ENCODE data around the gene ERFE. TPM values are rescaled to one million over a fixed set of nuclear protein-coding genes. Genes with fewer than 3 reads are reported as not detected.
"Not testable (repeated sequence)": the region's sequence is repeated elsewhere in the genome, so short reads cannot be mapped to it uniquely, and the experiment has no call there.

ERFE gene
- total and polyA plus RNA-seq, 2 donors = 0.38 to 0.96 TPM

DNA sequence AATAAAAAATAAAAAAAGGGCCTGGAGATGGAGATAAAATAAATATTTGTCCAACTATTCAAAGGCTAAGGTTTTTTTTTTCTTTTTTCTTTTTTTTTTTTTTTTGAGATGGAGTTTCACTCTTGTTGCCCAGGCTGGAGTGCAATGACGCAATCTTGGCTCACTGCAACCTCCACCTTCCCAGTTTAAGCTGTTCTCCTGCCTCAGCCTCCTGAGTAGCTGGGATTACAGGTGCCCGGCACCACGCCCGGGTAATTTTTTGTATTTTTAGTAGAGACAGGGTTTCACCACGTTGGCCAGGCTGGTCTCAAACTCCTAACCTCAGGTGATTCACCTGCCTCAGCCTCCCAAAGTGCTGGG, 12.3 kb downstream of the ERFE start:
- H3K4me1 ChIP-seq (ENCODE audit: control insufficient read depth in 2 of 2, insufficient read depth in 2 of 2, low read length in 2 of 2); H3K4me3 ChIP-seq (ENCODE audit: low read length in 2 of 2); DNase-seq (ENCODE audit: low read depth in 6 of 9, low spot score in 9 of 9); H3K27ac ChIP-seq (ENCODE audit: low read depth in 1 of 2, low read length in 1 of 2); H3K27me3 ChIP-seq (ENCODE audit: control insufficient read depth in 2 of 2, insufficient read depth in 1 of 2, low read length in 1 of 2); H3K9me3 ChIP-seq (ENCODE audit: control insufficient read depth in 2 of 2, insufficient read depth in 1 of 2, low read length in 1 of 2): not testable (repeated sequence)
- H3K36me3 ChIP-seq (ENCODE audit: control insufficient read depth in 2 of 2, insufficient read depth in 2 of 2, low read length in 1 of 2) = peaks cover 71 to 82% of the 10 kb centered on the region in 2 donors
- WGBS = 97% methylated on average over 5 of the region's 5 CpGs

DNA sequence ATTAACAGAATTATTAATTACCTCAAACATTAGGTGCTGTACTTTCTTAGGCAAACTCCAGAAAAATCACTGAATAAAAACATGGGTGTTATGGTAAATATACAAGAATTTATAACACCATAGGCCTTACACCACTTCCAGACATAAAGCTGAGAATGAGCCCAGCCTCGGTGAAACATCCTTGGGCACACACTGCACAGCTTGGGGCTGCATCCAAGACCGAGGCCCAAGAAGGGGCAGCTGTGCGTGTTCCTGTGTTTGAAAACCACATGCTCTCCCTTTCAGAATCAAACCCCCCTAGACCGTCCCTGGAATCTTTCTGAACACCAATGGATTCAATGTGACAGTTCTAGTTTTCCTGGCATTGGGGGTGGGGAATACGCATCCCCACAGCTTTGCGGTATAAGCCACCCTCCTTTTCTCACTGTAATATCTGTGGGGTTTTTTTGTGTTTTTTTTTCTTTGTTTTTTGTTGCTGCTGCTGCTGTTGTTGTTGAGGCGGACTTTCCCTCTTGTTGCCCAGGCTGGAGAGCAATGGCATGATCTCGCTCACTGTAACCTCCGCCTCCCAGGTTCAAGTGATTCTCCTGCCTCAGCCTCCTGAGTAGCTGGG, 12.9 kb downstream of the ERFE start:
- no peak for DNase-seq (ENCODE audit: low read depth in 6 of 9, low spot score in 9 of 9)

DNA sequence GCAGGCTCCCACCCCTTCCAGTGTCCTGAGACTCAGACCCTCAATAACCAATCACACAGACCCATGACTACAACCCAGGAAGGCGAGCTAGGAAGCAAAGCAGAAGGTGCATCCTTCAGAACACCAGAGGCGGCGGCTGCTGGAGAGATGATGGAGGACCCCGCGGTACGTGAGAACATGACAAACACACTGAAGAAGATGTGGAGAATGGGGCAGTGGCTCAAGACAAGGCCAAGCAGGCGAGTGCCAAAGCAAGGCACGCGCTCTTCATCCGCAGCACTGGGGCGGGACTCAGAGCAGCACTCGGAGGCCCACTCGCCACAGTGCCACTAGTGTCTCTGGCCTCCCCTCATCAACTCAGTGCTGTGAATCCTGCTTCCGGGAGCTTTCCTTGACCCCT, 13.7 kb downstream of the ERFE start:
- 92% methylated on average over 14 of the region's 14 CpGs for WGBS
- no peaks in the 10 kb centered on the region for H3K27me3 ChIP-seq (ENCODE audit: control insufficient read depth in 2 of 2, insufficient read depth in 1 of 2, low read length in 1 of 2)
- no peaks in the 10 kb centered on the region for H3K9me3 ChIP-seq (ENCODE audit: control insufficient read depth in 2 of 2, insufficient read depth in 1 of 2, low read length in 1 of 2)
- H3K4me1 ChIP-seq (ENCODE audit: control insufficient read depth in 2 of 2, insufficient read depth in 2 of 2, low read length in 2 of 2) = no peaks in the 10 kb centered on the region
- H3K36me3 ChIP-seq (ENCODE audit: control insufficient read depth in 2 of 2, insufficient read depth in 2 of 2, low read length in 1 of 2) = peaks cover 77 to 82% of the 10 kb centered on the region in 2 donors
- DNase-seq (ENCODE audit: low read depth in 6 of 9, low spot score in 9 of 9) = no peak
- H3K27ac ChIP-seq (ENCODE audit: low read depth in 1 of 2, low read length in 1 of 2) = no peak overlapping the region
- H3K4me3 ChIP-seq (ENCODE audit: low read length in 2 of 2) = no peak overlapping the region

More for the DNA sequence above, 12.9 kb downstream of the ERFE start:
- WGBS = 98% methylated on average over 9 of the region's 9 CpGs
- H3K27ac ChIP-seq (ENCODE audit: low read depth in 1 of 2, low read length in 1 of 2) = no peak overlapping the region
- H3K27me3 ChIP-seq (ENCODE audit: control insufficient read depth in 2 of 2, insufficient read depth in 1 of 2, low read length in 1 of 2) = no peaks in the 10 kb centered on the region
- H3K4me3 ChIP-seq (ENCODE audit: low read length in 2 of 2) = no peak overlapping the region
- peaks cover 76 to 84% of the 10 kb centered on the region in 2 donors for H3K36me3 ChIP-seq (ENCODE audit: control insufficient read depth in 2 of 2, insufficient read depth in 2 of 2, low read length in 1 of 2)
- peaks cover 0 to 3% of the 10 kb centered on the region in 2 donors for H3K4me1 ChIP-seq (ENCODE audit: control insufficient read depth in 2 of 2, insufficient read depth in 2 of 2, low read length in 2 of 2)
- no peaks in the 10 kb centered on the region for H3K9me3 ChIP-seq (ENCODE audit: control insufficient read depth in 2 of 2, insufficient read depth in 1 of 2, low read length in 1 of 2)

DNA sequence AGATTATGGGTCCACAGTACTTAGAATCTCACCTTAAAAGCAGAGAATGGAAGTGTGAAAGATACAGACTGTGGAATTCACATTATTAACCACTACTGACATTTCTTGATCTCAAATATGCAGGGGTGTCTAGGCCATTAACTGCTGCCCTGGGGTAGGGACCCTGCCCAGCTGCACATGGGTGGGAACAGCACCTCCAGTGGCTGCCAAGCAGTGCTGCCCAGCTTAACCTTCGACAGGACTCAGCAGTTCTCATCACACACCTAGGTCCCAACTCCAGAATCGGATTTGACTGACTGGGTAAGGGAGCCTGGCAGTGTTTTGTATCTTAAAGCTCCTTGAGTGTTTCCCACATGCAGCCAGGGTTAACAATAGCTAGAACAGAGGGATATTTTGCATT, 14.9 kb downstream of the ERFE start:
- WGBS = 96% methylated on average over 2 of the region's 2 CpGs

DNA sequence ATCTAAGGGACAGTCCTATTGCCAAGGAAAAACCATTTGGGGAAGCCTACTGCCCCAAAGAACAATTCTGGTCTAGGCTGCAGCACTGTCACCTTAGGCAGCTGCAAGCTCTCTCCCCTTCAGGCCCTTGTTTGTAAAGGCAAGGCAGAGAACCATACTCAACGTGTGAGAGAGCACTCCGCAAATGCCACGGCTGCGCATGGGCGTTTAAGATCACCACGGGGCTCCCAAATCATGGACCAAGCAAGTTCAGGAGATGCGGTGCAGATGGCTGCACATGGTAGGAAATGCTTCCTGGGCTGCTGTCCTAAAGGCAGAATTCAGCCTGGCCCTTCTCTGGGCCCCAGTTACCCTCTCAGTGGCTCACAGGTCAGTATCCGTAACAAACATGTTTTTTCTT, 15.5 kb downstream of the ERFE start:
- 98% methylated on average over 8 of the region's 8 CpGs for WGBS
- Histone ChIP-seq H3K36me3 (ENCODE audit: control insufficient read depth in 2 of 2, insufficient read depth in 2 of 2, low read length in 1 of 2) (peaks cover 76 to 83% of the 10 kb centered on the region in 2 donors), H3K9me3 (ENCODE audit: control insufficient read depth in 2 of 2, insufficient read depth in 1 of 2, low read length in 1 of 2) (no peaks in the 10 kb centered on the region), H3K4me3 (ENCODE audit: low read length in 2 of 2) (no peak overlapping the region), H3K27me3 (ENCODE audit: control insufficient read depth in 2 of 2, insufficient read depth in 1 of 2, low read length in 1 of 2) (no peaks in the 10 kb centered on the region), H3K27ac (ENCODE audit: low read depth in 1 of 2, low read length in 1 of 2) (no peak overlapping the region), H3K4me1 (ENCODE audit: control insufficient read depth in 2 of 2, insufficient read depth in 2 of 2, low read length in 2 of 2) (no peaks in the 10 kb centered on the region)
- DNase-seq (ENCODE audit: low read depth in 6 of 9, low spot score in 9 of 9) = no peak

More for the DNA sequence above, 14.9 kb downstream of the ERFE start:
- no peak overlapping the region for H3K27ac ChIP-seq (ENCODE audit: low read depth in 1 of 2, low read length in 1 of 2)
- no peak for DNase-seq (ENCODE audit: low read depth in 6 of 9, low spot score in 9 of 9)
- H3K4me1 ChIP-seq (ENCODE audit: control insufficient read depth in 2 of 2, insufficient read depth in 2 of 2, low read length in 2 of 2) = no peaks in the 10 kb centered on the region
- no peaks in the 10 kb centered on the region for H3K27me3 ChIP-seq (ENCODE audit: control insufficient read depth in 2 of 2, insufficient read depth in 1 of 2, low read length in 1 of 2)
- peaks cover 78 to 84% of the 10 kb centered on the region in 2 donors for H3K36me3 ChIP-seq (ENCODE audit: control insufficient read depth in 2 of 2, insufficient read depth in 2 of 2, low read length in 1 of 2)
- H3K4me3 ChIP-seq (ENCODE audit: low read length in 2 of 2) = no peak overlapping the region
- H3K9me3 ChIP-seq (ENCODE audit: control insufficient read depth in 2 of 2, insufficient read depth in 1 of 2, low read length in 1 of 2) = no peaks in the 10 kb centered on the region

DNA sequence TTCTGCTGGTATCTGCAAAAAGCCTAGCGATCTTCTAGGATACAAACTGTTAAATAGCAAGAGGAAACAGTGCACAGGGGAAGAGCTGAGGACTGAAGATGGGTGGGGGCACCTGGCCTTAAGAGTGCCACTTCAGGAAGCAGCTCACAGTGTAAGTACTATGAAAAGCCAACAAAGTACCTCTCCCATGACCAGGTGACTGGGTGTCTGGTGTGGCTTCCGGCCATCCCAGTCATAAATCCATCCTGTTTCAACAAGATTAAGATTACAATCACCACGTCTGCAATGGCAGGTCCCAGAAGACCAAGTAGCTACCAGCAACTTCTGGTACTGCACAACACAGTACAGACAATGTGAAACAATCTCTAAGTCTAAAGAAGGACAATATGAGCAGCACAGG, 15.9 kb downstream of the ERFE start:
- no peaks in the 10 kb centered on the region for H3K27me3 ChIP-seq (ENCODE audit: control insufficient read depth in 2 of 2, insufficient read depth in 1 of 2, low read length in 1 of 2)
- 96% methylated on average over 3 of the region's 3 CpGs for WGBS
- H3K4me3 ChIP-seq (ENCODE audit: low read length in 2 of 2) = no peak overlapping the region
- peaks cover 76 to 83% of the 10 kb centered on the region in 2 donors for H3K36me3 ChIP-seq (ENCODE audit: control insufficient read depth in 2 of 2, insufficient read depth in 2 of 2, low read length in 1 of 2)
- DNase-seq (ENCODE audit: low read depth in 6 of 9, low spot score in 9 of 9) = no peak
- H3K9me3 ChIP-seq (ENCODE audit: control insufficient read depth in 2 of 2, insufficient read depth in 1 of 2, low read length in 1 of 2) = no peaks in the 10 kb centered on the region
- no peak overlapping the region for H3K27ac ChIP-seq (ENCODE audit: low read depth in 1 of 2, low read length in 1 of 2)
- H3K4me1 ChIP-seq (ENCODE audit: control insufficient read depth in 2 of 2, insufficient read depth in 2 of 2, low read length in 2 of 2) = no peaks in the 10 kb centered on the region

DNA sequence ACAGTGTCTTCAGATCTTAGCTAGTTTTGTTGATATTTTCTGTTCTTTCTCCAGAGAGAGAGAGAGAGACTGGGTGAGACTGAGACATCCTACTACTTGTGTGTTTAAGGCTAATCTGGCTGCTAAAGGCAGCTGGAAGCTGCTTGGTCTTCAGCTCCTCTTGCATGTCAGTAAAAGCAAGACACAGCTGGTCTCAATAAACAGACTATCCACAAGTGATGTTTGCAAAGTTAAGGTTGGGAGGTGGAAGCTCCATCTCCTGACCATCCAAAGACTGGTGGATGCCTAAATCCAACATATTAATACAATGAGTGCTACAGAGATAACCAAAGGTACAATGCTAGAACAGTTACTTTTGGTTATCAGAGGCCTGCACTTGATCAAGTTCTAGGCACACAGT, 17.8 kb downstream of the ERFE start:
- no peak for DNase-seq (ENCODE audit: low read depth in 6 of 9, low spot score in 9 of 9)
- no peak overlapping the region for H3K27ac ChIP-seq (ENCODE audit: low read depth in 1 of 2, low read length in 1 of 2)

DNA sequence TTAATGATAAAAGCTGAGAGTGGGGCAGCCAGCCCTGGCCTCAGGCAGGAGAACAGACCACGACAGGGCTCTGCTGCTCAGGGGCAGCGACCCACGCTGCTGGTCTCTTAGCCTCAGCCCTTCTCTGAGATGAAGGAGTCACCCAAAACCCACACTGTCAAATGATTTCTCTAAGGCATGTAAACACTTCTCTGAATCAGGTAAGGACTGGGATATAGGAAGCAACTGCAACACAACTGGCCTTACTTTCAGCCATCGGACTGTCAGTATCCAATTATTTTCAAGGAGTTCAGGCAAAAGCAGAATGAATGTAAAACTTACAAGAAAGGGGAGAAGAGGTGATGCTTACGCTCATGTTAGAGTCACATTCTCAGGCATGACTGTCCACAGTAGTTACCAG, 21.8 kb downstream of the ERFE start:
- Histone ChIP-seq H3K27ac (ENCODE audit: low read depth in 1 of 2, low read length in 1 of 2) (no peak overlapping the region), H3K27me3 (ENCODE audit: control insufficient read depth in 2 of 2, insufficient read depth in 1 of 2, low read length in 1 of 2) (no peaks in the 10 kb centered on the region), H3K36me3 (ENCODE audit: control insufficient read depth in 2 of 2, insufficient read depth in 2 of 2, low read length in 1 of 2) (peaks cover 68 to 86% of the 10 kb centered on the region in 2 donors), H3K4me1 (ENCODE audit: control insufficient read depth in 2 of 2, insufficient read depth in 2 of 2, low read length in 2 of 2) (no peaks in the 10 kb centered on the region), H3K4me3 (ENCODE audit: low read length in 2 of 2) (no peak overlapping the region), H3K9me3 (ENCODE audit: control insufficient read depth in 2 of 2, insufficient read depth in 1 of 2, low read length in 1 of 2) (no peaks in the 10 kb centered on the region)
- 91% methylated on average over 5 of the region's 5 CpGs for WGBS
- DNase-seq (ENCODE audit: low read depth in 6 of 9, low spot score in 9 of 9) = no peak

More for the DNA sequence above, 17.8 kb downstream of the ERFE start:
- H3K9me3 ChIP-seq (ENCODE audit: control insufficient read depth in 2 of 2, insufficient read depth in 1 of 2, low read length in 1 of 2) = no peaks in the 10 kb centered on the region
- no peaks in the 10 kb centered on the region for H3K27me3 ChIP-seq (ENCODE audit: control insufficient read depth in 2 of 2, insufficient read depth in 1 of 2, low read length in 1 of 2)
- peaks cover 70 to 85% of the 10 kb centered on the region in 2 donors for H3K36me3 ChIP-seq (ENCODE audit: control insufficient read depth in 2 of 2, insufficient read depth in 2 of 2, low read length in 1 of 2)
- H3K4me1 ChIP-seq (ENCODE audit: control insufficient read depth in 2 of 2, insufficient read depth in 2 of 2, low read length in 2 of 2) = no peaks in the 10 kb centered on the region
- no peak overlapping the region for H3K4me3 ChIP-seq (ENCODE audit: low read length in 2 of 2)

DNA sequence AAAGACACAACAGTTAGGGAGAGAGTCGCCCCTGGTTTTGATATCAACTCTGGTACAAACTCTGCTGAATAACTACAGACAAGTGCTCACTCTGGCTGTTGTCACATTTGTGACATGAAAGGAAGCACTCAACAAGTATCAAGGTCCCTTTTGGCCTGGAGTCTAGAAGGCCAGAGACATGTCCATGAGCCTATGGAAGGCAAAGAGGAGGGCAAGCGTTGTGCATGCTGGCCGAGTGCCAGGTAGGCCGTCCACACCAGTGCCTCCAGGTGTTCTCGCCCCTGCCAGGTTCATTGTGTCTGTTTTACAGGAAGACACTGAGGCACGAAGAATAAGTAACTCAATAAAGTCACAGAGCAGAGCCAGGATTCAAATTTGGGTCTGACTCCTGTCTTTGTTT, 23.6 kb downstream of the ERFE start:
- no peaks in the 10 kb centered on the region for H3K27me3 ChIP-seq (ENCODE audit: control insufficient read depth in 2 of 2, insufficient read depth in 1 of 2, low read length in 1 of 2)
- peaks cover 76 to 93% of the 10 kb centered on the region in 2 donors for H3K36me3 ChIP-seq (ENCODE audit: control insufficient read depth in 2 of 2, insufficient read depth in 2 of 2, low read length in 1 of 2)
- H3K9me3 ChIP-seq (ENCODE audit: control insufficient read depth in 2 of 2, insufficient read depth in 1 of 2, low read length in 1 of 2) = no peaks in the 10 kb centered on the region
- H3K27ac ChIP-seq (ENCODE audit: low read depth in 1 of 2, low read length in 1 of 2) = no peak overlapping the region
- H3K4me1 ChIP-seq (ENCODE audit: control insufficient read depth in 2 of 2, insufficient read depth in 2 of 2, low read length in 2 of 2) = no peaks in the 10 kb centered on the region
- no peak for DNase-seq (ENCODE audit: low read depth in 6 of 9, low spot score in 9 of 9)
- 95% methylated on average over 6 of the region's 6 CpGs for WGBS
- H3K4me3 ChIP-seq (ENCODE audit: low read length in 2 of 2) = no peak overlapping the region
